GM18507 (cell line): ENCODE results near the gene PRDM16.

ENCODE experiments used
- DNase-seq: peaks from one replicate; pipeline ENCODE4 v3.0.0; 2011; ENCODE audit warnings: low read depth; ENCODE audit not compliant: insufficient read length; ENCODE audit errors: extremely low spot score
- FAIRE-seq: peaks from 2 replicates; lab custom pipeline; 2011; peaks lifted over from hg19 to GRCh38; lab: Jason Lieb, UNC

PRDM16 gene

DNA sequence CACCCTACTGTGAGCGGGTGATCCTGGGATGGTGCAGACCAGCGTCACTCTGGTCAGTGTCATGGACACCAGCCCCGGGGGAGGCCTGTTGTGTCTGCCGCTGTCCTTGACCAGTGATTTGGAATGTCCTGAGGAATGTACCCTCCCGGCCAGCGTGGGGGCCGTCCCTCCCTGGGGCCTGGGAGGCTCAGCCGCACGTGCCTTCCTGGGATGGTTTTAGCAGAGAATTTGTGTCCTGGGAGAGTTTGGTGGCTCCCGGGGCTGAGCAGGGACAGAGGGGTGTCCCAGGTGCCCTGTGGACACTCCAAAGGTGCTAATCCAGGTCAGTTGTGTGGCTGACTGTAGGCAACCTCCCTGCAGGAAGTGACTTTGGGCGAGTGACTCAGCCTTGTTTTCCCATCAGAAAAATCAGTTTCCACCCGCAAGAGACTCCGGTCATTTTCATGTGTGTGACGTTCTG lies 391.7 kb downstream of the PRDM16 start:
- FAIRE-seq (no peak), DNase-seq (no peak)

DNA sequence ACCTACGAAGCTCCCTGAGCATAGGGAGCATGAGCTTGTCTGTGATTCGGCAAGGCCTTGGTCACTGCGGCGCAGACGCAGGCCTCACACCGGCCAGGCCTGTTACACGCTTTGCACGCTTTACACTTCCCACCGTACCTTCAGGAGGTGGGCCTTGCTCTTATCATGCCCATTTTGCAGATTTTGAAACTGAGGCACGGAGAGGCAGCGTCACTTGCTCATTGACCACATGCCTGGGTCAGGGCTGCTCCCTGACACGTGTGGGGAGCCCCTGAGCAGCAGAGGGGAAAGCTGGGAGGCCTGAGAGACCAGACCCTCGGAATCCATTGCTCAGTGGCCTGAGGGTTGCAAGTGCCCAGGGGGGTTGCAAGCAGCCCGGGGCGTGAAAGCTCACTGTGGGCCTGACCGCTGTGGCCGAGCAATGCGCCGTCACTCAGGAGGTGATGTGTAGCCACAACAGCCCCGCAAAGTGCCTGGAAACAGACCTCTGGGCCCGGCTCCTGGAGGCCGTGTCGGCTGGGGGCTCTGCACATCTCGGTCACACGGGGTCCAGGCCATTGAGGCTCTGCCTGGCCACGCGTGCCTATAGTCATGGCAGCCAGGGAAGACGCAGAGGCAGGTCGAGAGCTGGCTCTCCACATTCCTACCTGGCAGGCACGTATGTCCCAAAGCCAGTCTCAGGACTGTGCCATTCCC lies 392.4 kb downstream of the PRDM16 start:
- FAIRE-seq (no peak), DNase-seq (no peak)

DNA sequence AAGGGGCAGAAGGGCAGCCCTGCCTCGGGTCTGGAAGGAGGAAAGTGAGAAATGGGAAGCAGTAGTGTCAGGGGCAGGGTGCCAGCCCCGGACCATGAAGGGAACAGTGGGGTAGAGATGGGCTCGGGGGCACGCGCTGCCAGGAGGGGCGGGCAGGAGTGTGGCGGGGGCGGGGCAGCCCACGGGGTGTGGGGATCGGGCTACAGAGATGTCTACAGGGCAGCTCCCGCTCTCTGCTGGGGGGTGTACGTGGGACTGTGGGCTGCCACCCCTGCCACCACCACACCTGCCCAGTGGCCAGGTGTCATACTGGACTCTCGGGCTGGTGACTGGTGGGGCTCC lies 392.9 kb downstream of the PRDM16 start:
- DNase-seq (no peak), FAIRE-seq (no peak)

DNA sequence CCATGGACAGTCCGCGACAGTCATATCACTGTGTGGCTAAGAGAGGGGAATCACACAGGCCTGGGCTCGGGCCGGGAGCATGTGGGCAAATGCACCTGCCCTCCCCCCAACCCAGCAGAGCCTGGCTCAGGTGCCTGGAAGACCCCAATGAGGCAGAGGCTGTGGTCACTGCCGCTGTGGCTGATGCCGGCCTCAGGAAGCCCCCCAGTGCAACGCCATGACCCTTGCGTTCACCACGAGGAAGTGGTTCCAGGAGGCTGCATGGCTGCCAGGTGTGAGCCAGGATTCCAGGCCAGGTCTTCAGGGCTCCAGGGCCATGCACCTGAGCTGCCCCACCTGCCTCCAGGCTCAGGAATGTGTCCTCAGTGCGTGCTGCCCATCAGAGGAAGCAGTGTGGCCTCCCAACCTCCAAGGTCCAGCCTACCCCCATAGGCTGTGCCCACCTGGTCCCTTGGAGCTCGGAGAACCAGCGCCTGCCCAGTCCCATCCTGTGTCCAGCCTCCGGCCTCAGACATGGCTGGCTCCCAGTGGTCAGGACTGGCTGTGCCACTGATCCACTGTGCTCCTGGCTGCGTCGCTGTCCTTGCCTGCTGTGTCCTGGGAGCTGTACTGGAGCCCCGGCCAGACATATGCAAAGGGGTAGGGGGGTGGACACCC lies 393.5 kb downstream of the PRDM16 start:
- FAIRE-seq, result no peak
- no peak for DNase-seq

DNA sequence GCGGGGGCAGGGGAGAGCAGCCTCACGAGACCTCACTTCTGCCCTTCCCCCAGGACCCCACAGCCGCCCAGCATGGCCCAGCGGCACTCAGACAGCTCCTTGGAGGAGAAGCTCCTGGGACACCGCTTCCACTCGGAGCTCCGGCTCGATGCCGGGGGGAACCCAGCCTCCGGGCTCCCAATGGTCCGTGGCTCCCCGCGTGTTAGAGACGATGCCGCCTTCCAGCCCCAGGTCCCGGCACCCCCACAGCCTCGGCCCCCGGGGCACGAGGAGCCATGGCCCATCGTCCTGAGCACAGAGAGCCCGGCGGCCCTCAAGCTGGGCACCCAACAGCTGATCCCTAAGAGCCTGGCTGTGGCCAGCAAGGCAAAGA lies 394.0 kb downstream of the PRDM16 start:
- DNase-seq (no peak), FAIRE-seq (no peak)

DNA sequence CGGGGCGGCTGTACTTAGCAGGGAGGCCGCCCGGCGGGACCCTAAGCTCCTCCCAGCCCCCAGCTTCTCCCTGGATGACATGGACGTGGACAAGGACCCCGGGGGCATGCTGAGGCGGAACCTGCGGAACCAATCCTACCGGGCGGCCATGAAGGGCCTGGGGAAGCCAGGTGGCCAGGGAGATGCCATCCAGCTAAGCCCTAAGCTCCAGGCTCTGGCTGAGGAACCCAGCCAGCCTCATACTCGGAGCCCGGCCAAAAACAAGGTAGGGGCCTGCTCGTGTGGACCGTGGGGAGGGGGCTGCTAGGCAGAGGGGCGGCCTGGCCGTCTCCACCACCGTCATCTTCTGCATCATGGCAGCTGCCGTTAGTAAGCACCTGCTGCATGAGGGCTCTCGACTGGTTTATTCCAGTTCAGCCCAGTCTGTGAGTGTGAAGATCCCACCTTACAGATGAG lies 394.4 kb downstream of the PRDM16 start:
- no peak for FAIRE-seq
- DNase-seq, result no peak

DNA sequence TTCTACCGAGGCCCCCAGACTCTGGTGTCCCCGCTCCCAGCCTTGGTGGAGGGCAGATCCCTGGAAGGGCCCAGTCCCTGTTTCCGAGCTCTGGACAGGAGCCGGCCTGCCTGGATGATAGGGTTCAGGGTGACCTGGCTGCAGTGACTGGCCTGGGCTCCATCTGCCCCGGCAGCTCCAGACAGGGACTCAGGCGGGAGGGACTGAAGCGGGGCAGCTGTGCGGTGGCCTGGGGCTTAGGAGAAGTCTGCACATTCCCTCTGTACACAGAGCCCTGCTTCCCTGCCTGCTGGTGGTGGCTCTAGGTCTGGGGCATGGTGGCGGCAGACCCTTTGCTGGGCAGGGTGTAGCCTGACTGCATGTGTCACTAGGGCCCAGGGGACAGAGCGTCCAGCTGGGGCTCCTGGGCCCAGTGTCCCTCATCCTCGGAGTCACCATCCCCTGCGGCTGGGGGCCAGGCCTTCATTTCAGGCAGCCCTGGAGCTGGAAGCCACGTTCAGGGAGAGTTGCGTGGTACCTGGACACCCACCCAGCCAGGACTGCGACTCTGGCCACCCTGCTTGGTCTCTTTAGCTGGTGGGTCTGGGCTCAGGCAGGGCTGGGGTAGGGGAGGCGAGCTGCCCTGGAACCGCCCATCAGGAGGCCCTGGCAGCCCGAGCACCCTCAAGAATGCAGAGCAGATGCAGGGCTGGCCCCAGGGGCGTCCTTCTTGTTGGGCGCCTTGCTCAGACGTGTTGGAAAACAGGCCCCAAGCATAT lies 395.1 kb downstream of the PRDM16 start:
- FAIRE-seq (no peak), DNase-seq (no peak)

DNA sequence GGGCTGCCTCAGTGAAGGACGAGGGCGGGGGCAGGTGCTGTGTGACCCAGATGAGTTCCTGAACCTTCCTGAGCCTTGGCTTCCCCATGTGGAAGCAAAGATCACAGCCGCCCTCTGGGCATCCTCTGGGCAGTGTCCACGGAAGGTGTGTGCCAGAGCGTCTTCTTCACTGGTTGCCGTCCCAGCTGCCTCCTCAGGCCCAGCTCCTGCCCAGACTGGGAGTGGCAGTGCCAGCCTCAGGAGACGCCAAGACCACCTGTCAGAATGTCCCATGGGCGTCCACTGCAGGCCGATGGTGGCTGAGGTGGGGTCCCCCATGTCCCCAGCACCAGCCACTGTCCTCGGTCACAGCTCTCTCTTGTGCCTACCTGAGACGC lies 395.6 kb downstream of the PRDM16 start:
- DNase-seq (no peak), FAIRE-seq (no peak)

DNA sequence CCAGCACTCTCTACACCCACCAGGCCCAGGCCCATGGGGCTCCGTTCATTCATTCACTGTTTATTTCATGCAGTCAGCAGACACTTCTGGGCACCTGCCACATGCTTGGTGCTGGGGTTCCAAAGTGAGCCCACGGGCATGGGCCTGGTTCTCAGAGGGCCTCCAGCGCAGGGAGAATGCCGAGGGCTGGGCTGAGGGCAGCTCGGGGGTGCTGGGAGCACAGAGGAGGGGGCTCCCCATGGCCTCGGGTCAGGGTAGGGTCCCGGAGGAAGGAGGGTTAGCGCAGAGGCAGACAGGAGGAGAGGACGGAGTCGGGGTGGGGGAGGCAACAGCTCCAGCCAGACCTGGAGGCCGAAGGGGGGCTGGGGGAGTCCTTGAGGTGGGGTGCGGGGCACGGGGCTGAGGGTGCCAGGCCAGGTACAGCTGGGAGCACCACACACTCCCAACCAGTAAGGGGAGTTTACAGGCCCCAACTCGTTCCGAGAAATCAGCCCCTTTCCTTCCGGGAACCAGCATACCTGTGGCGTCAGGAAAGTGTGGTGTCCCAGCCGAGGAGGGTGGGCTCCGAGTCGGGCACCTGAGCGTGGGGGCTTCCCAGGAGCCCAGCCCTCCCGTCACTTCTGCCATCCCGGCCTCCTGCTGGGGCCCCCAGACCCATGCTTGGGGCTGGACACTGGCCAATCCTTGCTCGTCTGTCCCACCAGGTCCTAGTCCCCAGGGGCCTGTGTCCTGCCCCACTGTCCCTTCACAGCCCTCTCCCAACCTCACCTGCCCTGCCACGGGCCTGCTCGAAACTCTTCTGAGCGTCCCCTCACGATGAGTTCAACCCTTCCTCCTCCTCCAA lies 396.3 kb downstream of the PRDM16 start:
- FAIRE-seq (no peak), DNase-seq (no peak)

DNA sequence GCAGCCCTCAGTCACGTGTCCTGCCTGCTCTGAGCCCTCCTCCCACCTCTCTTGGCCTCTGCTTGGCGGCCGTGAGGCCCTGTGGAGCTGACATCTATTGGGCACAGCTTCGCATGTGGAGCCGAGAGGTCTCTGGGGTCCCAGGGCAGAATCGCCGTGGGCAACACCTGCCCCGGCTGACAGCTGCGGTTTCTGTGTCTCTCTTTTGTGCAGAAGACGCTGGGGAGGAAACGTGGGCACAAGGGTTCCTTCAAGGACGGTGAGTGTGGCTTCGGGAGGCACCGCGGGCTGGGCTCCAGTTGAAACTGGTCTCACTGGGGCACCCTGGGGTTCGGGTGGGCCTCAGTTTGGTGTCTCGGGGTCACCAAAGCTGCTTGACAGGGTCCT lies 396.9 kb downstream of the PRDM16 start:
- DNase-seq (no peak), FAIRE-seq (no peak)

DNA sequence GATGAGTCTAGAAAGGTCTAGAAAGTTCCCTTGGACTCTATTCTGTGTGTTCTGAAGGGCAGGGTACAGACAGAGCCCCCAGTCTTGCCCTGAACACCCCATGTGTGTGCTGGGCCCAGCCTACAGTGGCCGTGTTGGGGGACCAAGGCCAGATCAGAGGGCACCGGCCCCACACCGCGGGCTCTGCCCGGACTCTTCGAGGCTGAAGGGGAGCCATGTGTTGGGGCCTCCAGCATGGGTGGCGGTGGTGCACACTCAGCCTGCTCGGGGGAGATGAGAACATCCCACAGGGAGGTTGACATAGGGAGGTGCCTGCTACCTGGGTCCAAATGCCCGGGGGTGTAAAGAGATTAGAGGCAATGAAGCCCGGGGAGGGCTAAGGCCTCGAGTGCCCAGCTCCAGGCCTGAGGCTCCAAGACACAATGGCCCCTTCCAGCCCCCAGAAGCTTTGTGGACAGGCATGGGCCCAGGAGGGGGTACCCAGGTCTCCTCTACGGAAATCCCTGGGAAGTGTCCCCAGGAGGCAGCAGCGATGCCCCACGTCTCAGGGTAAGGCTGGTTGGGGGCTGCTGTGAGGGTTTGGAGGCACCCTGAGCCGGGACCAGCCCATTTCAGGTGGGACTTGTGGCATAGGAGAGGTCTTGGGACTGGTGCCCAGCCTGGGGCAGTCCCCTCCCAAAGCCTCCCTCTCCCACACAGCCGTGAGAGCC lies 397.5 kb downstream of the PRDM16 start:
- FAIRE-seq, result no peak
- DNase-seq, result no peak

DNA sequence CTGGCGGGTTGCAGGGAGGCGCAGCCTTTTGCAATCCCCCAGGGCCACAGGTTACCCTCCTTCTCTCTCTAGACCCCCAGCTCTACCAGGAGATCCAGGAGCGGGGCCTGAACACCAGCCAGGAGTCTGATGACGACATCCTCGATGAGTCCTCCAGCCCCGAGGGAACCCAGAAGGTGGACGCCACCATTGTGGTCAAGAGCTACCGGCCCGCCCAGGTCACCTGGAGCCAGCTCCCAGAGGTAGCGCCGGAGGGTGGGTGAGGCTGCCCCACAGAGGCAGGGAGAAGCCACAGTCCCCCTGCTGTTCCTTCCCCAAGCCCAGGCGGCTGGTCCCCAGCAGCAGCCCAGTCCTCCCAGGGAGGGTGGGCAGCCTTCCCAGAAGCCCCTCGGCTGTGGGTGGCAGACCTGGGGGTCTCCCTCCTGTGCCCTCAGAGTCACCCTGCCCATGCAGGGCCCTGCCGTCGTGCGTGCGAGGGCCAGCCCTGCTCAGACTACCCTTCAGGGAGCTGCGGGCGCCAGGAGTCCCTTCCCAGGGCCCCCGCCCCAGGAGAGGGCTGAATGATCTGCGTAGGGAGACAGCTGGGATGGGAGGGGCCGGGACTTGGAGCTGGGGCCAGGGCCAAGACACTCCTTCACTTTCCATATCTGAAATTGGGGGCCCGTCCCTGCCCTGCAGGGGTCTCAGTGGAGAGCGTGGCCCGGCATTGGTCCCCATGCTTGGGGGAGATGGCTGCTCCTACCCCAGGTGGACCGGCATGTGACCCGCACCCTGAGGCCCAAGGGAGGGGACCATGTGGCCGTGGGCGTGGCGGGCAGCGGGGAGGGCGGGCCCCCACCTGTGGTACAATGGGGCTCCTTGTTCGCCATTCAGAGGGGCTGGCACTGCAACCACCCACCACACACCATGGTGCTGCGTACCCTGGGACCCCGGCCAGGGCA lies 398.4 kb downstream of the PRDM16 start:
- DNase-seq, result no peak
- FAIRE-seq, result no peak

DNA sequence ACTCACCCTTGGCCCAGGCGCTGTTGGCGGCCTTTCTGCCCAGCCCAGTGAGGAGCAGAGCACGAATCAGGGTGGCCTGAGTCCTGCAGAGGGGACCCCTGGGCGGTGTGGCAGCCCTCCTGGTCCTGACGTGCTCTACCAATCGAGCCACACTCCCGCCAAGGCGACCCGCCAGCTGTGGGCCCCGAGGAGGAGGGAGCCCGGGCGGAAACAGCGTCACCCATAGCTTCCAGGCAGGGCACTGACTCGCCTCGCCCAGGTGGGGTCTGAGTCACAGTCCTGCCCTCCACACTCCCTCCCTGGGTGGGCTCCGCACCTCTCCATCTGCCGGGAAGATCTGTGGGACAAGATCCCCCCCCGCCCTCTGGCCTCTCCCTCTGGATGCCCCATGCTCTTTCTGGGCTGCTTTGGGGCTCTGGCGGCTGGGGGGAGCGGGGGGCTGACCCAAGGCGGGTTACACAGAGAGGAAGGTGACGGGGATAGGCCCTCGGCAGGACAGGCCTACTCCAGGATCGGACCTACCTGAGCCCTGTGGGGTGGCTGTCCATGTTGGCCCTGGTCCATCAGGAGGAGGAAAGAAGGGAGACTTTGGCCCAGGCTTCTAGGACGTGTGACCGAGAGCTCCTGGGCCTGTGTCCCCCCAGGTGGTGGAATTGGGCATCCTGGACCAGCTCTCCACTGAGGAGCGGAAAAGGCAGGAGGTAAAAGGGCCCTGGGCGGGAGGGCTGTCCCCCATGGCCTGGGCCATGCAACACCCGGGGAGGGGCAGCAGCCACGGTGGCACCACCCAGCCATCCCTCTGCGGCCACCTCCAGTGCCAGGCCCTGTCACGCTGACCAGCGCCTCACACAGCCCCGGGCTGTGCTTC lies 399.5 kb downstream of the PRDM16 start:
- DNase-seq (no peak), FAIRE-seq (no peak)

DNA sequence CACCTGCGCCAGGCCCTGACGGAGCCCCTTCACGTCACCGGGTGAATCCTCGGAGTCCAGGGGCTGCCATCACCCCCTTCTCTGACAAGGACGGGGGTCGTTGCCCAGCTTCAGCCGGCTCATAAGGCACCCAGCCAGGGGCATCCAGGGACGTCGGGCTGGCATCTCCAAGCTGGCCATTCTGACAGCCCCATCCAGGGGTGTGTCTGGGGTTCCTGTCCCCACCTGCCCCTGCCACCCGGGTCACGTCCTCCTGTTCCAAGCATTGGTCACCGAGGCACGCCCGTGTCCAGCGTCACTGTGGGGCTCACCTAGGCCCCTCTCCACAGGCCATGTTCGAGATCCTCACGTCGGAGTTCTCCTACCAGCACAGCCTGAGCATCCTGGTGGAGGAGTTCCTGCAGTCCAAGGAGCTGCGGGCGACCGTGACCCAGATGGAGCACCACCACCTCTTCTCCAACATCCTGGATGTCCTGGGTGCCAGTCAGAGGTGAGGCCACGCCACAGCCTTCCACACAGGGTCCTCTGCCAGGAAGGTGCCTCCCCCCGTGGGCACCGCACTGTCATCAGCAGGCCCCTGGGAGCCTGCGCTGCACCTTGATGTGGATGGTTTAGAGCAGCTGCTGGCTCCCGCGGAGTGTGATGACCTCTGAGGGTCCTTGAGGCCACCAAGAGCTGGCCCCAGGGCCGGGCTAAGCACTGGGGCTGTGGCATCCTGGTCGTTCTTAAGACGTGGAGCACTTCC lies 400.3 kb downstream of the PRDM16 start:
- no peak for DNase-seq
- FAIRE-seq, result no peak

DNA sequence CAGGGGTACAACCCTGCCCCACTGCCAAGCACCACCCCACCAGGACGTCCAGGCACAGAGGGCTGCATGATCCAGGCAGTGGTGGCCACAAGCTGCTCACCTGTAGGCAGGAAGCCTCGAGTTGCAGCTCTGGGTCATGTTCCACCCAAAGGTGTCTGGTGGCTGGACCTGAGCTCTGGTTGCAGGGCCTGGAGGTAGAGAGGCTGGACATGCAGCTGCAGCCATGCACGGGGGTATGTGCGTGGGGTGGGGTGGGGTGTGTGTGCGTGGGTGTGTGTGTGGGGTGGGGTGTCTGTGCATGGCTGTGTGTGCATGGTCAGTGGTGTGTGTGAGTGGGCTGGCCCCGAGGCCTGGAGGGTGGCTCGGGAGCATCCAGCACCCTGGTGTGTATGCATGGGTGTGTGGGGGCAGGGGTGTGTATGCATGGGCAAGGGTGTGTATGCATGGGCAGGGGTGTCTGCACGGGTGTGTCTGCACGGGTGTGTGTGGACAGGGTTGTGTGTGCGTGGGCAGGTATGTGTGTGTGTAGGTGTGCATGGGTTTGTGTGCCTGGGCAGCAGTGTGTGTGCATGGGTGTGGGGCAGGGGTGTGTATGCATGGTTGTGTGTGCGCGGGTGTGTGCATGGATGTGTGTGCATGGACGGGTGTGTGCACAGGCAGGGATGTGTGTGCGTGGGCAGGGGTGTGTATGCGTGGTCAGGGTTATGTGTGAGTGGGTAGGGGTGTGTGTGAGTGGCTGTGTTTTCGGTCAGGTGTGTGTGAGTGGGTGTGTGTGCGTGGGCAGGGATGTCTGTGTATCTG lies 401.0 kb downstream of the PRDM16 start:
- DNase-seq (no peak), FAIRE-seq (no peak)
